ENCODE results near the gene PDE11A. TPM values are rescaled to one million over a fixed set of nuclear protein-coding genes. Genes with fewer than 3 reads are reported as not detected.
A peak's percentile ranks its signal among the peaks of the same experiment; 100 is the strongest.
"Not testable (repeated sequence)": the region's sequence is repeated elsewhere in the genome, so short reads cannot be mapped to it uniquely, and the experiment has no call there.

Gene PDE11A
- total RNA-seq, 2 donors from 2014 or later: 1.8 to 1.9 TPM

DNA sequence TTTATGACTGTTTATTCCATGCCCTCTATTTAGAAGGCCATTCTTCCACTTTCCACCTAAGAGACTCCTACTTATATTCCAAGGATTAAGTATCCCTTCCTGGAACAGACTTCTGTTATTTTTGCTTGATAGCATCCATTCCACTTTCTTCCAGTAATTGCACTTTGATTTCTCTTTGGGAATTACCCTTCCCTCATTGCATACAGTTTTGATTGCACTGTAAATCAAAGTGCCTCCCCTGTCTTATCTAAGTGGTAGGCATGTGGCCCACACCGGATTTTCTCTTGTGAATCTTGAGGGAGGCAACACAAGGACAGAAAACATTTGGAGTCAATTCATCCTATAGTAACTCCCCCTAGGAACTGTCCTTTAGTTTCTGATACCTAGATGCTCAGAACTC, 120.4 kb downstream of the PDE11A start:
- ATAC-seq: no peak
- intact Hi-C loops (cut with DNase I, micrococcal nuclease): no loop called here

DNA sequence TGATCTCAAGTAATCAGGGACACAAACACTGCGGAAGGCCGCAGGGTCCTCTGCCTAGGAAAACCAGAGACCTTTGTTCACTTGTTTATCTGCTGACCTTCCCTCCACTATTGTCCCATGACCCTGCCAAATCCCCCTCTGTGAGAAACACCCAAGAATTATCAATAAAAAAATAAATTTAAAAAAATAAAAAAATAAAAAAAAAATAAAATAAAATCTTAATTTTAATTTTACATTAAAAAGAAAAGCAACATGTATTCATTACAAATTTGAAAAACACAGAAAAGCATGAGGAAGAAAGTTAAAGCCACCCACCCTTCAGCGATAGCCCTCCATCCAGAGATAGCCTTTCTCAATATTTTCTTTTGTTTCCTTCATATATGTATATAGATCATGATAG, 125.0 kb downstream of the PDE11A start:
- ATAC-seq; DNase-seq; intact Hi-C loops (cut with DNase I, micrococcal nuclease): not testable (repeated sequence)

More for the DNA sequence above, 120.4 kb downstream of the PDE11A start:
- no peak for DNase-seq

DNA sequence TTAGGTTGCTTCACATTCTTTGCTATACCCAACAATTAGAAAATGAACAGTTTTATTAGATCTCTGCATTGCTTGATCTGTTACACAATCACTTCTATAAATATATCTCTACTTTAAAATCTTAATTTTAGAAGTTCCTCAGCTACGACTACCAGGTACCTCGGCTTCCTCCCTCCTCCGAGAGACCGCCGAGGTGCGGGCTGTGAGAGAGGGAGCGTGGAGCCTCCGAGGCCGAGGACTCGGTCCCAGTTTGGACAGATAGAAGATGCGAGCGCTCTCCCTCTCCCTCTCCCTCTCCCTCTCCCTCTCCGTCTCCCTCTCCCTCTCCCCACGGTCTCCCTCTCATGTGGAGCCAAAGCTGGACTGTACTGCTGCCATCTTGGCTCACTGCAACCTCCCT, 128.0 kb downstream of the PDE11A start:
- DNase-seq; intact Hi-C loops (cut with DNase I, micrococcal nuclease); ATAC-seq: not testable (repeated sequence)

DNA sequence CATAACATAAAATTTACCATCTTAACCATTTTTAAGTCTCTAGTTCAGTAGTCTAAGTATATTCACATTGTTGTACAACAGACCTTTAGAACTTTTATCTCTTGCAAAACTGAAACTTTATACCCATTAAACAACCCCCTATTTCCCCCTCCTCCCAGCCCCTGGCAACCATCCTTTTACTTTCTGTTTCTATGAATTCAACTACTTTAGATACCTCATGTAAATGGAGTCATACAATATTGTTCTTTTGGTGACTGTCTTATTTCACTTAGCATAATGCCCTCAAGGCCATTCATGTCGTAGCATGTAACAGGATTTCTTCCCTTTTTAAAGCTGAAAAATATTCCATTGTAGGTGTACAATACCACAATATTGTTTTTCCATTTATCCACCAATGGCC, 129.8 kb downstream of the PDE11A start:
- intact Hi-C loops (cut with DNase I, micrococcal nuclease): no loop called here
- ATAC-seq: no peak
- DNase-seq: no peak

DNA sequence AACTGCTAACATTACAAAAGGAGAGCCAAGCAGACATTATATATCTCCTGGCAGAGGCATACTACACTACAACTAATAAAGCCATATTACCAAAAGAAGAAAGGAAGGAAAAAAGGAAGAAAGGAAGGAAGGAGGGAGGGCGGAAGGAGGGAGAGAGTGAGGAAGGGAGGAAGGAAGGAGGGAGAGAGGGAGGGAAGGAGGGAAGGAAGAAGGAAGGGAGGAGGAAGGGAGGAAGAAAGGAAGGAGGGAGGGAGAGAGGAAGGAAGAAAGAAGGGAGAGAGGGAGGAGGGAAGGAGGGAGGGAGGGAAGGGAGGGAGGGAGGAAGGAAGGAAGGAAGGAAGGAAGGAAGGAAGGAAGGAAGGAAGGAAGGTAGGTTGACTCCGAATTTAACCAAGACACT, 133.4 kb downstream of the PDE11A start:
- no peak for DNase-seq
- intact Hi-C loops (cut with DNase I, micrococcal nuclease): no loop called here
- no peak for ATAC-seq

DNA sequence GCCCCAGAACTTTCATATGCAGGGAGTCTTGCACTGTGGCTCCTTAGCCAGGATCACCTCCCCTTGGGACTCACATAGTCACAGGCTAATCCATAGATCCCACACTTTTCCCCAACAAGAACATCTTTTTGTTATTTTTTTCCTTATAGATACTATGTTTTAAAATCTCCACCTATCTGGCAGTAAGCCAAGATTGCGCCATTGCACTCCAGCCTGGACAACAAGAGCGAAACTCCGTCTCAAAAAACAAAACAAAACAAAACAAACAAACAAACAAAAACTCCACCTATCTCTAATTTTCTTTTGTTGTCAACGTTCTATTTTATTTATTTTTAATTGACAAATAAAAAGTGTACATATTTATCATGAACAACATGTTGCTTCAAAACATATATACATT, 141.7 kb downstream of the PDE11A start:
- intact Hi-C loops (cut with DNase I, micrococcal nuclease): no loop called here
- DNase-seq: no peak
- no peak for ATAC-seq

DNA sequence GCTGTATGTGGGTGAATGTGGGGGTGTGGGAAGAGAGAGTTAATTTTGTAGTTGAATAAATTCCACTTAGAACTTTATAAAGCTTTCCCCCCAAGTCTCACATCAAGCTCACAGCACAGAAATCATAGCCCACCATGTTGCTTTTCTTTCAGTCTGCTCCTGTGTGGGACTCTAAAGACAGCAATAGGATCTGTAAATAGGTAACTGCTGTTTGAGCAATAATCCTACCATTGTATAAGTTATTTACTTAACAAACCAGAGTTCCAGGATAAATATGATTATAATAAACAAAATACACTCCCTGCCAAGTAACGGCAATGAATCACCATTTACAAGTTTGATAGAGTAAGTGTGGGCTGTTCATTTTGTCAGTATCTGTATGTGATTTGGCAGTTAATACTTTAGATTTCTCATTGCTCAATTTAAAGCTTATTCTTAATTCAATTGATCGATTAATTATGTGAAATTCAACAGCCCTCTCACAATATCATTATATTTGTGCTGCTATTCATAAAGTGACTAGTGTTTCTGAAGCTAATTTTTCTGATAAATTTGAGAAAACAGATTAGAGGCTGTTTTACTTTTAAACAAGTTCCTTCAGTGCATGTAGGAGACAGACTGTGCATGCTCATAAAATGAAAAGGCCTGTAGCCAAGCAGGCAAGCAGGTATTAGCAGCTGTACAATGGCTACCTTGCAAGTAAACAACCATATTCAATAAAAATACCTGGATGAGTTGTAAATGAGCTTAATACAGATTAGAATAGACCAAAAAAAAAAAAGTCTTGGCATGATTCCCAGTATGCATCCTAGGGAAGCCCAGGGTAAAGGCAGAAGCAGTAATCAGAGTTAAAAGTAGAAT, 142.7 kb downstream of the PDE11A start:
- DNase-seq: no peak
- intact Hi-C loops (cut with DNase I, micrococcal nuclease): no loop called here

DNA sequence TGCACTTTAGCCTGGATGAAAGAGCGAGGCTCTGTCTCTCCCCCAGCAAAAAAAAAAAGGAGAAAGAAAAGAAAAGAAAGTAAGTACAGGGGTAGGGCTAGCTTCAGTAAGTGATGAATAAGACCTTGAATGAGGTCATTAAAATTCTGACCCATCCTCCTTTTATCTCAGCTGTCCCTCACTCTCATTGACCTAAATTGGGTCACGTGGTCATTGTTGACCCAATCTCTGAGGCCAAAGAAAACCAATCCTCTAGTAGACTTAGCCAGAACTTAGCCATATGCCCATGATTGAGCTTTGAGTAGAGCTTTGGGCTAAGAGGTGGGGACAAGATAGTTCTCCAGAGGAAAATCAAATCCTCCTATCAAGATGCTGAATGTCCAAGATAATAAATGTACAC, 149.3 kb downstream of the PDE11A start:
- intact Hi-C loops (cut with DNase I, micrococcal nuclease): no loop called here
- ATAC-seq (no peak), DNase-seq (no peak)

More for the DNA sequence above, 142.7 kb downstream of the PDE11A start:
- no peak for ATAC-seq

DNA sequence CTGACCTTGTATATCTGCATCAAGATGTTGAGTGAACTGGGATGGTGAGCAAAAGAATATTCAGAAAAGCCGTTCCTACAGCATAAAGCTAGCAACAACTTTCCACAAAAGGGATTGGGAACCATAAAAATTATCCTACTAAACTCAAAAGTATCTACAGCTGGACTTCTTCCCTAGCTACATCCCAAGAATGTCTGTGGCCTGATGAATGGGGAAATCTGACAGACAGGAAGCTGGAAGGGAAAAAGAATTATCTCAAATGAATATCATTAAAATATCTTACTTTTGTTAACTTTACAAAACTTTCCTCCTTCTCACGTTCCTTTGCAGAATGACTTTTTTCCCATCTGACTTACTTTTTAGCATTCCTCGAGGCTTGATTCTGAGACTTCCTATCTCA, 150.9 kb downstream of the PDE11A start:
- DNase-seq: no peak
- ATAC-seq: no peak
- intact Hi-C loops (cut with DNase I, micrococcal nuclease): no loop called here

DNA sequence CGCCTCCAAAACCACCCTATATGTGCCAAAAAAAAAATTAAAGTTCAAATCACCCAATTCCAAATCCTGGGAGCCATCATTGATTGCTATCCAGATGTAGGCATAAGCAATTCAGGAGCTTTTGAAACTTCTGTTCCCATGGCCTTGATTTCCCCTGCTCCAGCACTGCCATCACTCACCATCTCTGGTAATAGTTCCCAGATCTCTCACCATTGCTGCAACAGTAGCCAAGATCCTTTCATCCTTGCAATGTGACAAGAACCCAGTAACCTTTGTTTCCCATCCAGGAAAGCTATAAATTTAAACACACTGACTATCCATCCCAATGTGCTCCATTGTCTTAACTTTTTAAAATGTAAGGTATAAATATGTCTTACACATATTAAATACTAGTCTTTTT, 155.4 kb downstream of the PDE11A start:
- no peak for ATAC-seq
- intact Hi-C loops (cut with DNase I, micrococcal nuclease): no loop called here
- DNase-seq: no peak

DNA sequence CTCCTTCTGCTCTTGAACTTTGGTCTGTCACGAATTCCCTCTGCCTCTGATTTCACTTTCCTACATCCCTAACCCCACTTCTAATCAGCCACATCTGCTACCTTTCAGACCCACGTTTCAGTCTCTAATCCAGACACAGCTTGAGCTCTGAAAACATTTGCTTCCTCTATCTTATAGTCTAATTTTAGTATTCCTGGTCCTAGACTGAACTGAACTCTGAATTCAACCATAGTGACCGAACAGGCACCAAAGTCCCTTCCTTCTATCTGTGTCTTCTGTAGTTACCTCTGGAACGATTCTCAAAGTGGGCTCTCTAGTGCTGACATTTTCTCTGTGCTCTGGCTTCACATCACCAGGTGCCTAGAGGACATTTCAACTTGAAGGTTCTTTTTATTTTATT, 156.2 kb downstream of the PDE11A start:
- DNase-seq (no peak), ATAC-seq (no peak)
- intact Hi-C loops (cut with DNase I, micrococcal nuclease): no loop called here

DNA sequence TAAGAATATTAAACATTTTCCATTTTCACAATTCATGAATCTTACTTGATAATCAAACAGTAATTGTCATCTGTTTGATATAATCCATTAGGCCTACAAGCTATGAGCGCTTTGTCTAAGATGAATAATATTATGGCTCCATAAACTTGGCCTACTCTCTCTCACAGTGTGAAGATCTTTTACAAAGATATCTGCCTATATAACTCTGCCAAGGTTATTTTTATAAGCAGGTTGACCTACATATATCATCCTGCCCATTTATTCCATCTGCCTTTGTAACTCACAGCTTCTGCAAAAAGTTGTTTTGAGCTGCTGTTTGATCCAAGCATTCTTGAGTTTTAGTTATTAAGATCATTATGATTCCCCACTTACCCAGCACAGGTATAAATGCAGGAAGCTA, 158.3 kb downstream of the PDE11A start:
- intact Hi-C loops (cut with DNase I, micrococcal nuclease): no loop called here
- no peak for ATAC-seq

DNA sequence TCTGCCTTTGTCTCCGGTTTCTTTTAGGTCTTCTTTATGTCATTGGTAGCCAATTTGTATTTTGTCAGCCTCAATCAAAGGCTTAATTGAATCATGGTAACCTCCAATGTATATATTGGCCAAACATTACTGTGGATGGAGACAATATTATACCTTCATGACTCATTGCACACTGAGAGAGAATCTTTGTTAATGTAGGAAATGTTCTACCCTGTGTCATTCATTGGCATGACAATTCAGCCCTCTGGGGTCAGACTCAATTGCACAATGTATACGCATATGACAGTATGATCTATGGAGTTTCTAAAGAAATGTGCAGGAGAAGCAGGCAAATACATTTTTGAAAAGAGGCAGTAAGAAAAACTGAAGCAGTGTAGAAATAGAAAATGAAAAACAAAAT, 162.6 kb downstream of the PDE11A start:
- intact Hi-C loops (cut with DNase I, micrococcal nuclease): no loop called here
- DNase-seq (no peak), ATAC-seq (no peak)

More for the DNA sequence above, 158.3 kb downstream of the PDE11A start:
- DNase-seq: no peak

DNA sequence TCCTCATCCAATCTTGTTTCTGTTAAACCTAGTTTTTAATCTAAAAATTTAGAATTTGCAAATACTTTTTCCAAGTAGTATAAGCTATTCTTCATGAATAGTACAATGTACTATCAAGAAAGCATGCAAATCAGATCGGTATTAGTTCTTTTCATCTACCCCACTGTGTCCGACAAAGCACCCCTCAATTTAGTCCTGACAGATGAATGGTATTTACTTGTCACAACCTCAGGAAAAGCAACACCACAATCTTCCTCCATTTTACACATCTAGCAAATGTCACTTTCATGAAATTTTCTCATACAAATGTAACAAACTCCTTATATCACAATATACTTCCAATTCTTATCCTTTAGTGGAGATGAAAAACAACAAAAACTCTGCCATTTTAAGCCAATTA, 163.8 kb downstream of the PDE11A start:
- DNase-seq: no peak
- intact Hi-C loops (cut with DNase I, micrococcal nuclease): no loop called here
- ATAC-seq: no peak

DNA sequence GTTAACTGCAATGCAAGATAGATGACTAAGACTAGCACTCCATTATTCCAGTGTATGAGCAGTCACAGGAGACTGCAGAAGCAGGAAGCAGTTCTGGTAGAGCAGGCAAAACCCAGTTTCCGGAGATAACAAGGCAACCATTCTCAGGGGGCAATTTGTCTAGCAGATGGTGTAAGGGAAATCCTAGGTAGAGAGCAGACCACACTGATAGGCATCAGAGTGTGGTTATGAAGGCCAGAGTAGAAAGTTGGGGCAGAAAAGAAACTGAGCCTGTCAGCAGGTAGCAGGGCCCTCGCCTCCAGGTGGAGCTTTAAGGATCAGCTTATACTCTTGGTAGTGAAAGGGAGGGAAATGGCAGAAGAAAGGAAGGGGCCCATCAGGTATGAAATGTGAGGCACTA, 164.4 kb downstream of the PDE11A start:
- DNase-seq: no peak
- intact Hi-C loops (cut with DNase I, micrococcal nuclease): no loop called here
- ATAC-seq: no peak

DNA sequence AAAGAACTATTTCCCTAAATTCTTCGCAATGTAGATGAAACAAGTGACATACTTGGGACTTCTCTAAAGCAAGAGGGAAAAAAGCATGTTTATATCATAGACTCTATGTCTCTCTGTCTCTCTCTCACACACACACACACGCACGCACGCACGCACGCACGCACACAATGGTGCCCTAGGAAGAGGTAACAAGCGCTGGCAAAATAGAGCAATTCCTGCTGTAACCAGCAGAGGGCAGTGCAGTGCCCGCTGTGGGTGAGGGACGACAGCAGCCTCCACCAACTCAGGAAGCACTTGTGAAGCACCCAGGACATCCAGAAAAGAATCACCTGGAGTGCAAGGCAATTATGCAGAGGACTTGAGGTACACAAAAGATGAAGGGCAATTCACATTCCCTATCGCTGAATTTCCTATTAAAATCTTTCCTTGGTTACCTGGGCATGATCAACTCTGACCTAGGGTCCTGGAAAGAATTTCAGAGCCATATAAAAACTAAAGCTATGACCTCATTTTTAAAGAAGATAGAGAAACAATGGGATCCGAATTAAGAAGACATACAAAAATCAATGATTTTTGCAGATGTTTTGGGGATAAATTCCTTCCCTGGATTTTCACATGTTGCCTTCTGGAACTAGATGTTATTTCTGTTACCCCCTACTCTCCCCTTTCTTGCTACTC, 166.4 kb downstream of the PDE11A start:
- intact Hi-C loops (cut with DNase I, micrococcal nuclease): no loop called here
- ATAC-seq (peak; percentile 91), DNase-seq (peak; percentile 42 to 58)

DNA sequence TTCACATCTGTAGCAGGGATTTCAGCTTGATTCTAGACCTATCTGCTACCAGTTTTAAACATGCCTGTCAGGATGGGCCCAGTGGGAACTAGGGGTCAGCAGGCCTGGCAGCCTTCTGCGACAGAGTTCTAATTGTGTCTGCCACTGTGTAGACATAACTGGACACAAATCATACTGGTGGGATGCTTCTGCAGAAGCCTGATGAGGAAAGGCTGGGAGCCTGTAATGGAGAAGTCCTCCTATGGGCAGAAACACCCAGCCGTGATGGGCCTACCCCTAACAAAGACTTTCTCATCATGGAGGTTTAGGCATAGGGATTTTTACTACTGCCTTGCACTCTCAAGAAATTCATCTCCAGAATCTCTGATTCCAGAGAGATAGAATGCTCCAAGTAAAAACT, 166.9 kb downstream of the PDE11A start:
- intact Hi-C loops (cut with DNase I, micrococcal nuclease): no loop called here
- ATAC-seq (no peak), DNase-seq (no peak)

DNA sequence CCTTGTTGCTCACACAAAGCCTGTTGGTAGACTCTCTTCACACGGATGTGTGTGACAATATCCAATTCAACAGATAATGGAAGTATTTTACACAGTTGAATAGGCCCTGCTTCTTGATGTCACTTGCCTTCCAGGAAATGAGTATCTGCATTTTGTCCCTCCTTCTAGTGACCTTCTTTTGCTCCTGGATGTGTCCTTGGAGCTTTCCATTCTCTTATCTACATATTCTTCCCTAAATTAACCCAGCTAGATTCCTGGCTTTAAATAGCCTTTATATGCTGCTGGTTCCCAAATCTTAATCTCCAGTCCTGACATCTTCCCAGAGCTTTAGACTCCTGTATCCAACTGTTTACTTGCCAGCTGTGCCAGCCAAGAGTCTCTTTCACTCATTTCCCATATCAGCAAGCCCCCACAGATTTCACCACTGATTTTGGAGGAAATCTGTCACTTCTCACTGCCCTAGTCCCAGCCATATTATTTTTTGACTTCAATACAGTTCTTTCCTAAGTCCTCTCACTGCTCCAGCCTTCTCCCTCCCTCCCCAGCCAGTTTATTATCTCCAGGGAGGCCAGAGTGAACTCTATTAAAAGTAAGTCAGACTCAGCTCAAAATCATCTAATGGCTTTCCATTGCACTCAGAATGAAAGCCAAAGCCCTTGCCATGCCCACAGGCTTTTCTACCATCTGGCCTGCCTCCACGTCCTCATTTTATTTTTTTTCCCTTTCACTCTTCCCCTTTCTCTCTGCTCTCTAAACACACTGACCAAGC, 170.0 kb downstream of the PDE11A start:
- DNase-seq (no peak), ATAC-seq (no peak)
- intact Hi-C loops (cut with DNase I, micrococcal nuclease): no loop called here

DNA sequence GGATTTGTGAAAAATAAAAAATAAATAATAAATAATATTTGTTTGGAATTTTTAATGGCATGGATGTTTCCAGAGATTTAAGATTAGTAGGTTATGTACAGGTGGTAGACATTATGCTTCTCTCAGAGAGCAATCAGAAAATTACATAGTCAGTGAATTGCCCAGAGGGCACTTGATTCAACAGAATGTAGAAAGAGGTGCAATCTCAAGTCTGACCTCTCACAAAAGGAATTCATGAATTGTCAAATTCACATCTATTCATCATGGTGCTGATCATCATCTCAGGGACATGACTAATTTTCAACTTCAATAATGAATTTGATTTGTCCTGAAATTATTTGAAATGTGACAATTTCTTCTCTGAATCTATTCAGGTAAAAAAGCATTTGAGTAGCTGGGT, 172.5 kb downstream of the PDE11A start:
- intact Hi-C loops (cut with DNase I, micrococcal nuclease): no loop called here
- ATAC-seq (no peak), DNase-seq (no peak)

DNA sequence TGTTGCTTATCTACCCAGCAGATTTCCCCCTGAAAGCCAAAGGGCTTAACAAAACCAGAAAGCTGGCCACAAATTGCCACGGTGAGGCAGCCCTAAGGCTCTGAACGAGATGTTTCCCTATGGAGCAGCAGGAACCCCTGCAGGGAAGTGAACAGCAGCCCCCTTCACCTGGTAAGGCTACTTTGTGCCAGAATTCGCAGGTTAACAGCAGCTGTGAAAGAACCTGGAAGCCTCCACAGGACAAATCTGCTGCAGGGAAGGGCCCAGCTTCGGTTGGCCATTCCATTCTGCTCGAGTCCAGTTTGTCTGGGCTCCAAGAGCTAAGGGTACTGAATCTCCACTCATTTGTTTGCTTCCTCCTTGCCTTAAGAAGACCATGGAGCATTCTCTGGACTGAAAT, 175.3 kb downstream of the PDE11A start:
- DNase-seq (no peak), ATAC-seq (no peak)
- intact Hi-C loops (cut with DNase I, micrococcal nuclease): no loop called here
